ENCODE data around the gene TPSB2. TPM values are rescaled to one million over a fixed set of nuclear protein-coding genes. Genes with fewer than 3 reads are reported as not detected.

TPSB2 gene
- polyA plus RNA-seq, 1 donor (not counting 4 experiments of a cell fraction or from before 2014, with no cell fraction given): not detected

DNA sequence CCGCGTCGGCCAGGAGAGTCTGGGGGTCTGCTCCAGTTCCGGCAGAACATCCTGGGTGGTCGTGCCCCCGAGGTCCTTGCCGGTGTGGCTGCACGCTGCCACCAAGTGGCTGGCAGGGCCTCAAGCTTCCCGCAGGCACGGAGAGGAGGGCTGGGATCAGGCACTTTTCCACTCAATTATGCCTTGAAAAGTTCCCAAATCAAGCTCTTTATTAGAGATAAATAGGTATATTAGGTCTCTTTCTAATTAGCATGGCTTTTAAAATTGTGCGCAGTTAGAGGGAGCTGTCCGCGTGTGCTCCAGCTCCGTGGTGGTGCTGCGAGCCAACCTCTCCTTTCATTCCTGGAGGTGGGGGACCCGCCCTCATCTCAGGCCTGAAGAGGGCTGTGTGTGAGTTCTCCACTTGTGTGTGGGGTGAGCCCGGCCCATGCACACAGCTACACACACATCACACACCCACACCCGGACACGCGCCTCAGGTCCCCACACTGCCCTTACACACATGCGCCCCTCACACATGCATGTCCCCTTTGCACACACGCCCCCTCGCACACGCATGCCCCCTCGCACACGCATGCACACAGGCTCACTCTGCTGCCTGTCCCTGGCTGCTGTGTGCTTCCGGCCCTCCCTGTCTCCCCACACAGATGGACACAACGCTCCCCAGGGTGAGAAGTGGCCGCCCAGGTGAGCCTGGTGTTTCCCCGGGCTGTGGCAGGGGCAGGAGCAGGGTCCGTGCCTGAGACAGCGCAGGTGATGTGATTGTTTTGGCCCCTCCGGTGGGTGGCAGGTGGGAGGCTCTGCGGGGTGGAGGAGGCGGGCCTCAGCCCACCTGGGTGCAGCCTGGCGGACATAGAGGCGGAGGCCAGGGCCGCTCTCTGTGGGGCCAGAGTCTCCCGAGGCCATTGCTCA lies 48.3 kb downstream of the TPSB2 start:
- Histone ChIP-seq H3K4me2 (ENCODE audit: control insufficient read depth, extremely low read depth, insufficient read depth, low read depth, low read length) (no peak overlapping the region), H3K4me3 (ENCODE audit: control insufficient read depth in 2 of 3, extremely low read depth in 1 of 3, insufficient read depth in 2 of 3, low read depth in 1 of 3, low read length in 3 of 3) (no peak overlapping the region), H3K36me3 (ENCODE audit: control insufficient read depth in 2 of 2, extremely low read depth in 1 of 2, insufficient read depth in 2 of 2, low read length in 2 of 2) (no peaks in the 10 kb centered on the region), H2AFZ (ENCODE audit: control insufficient read depth, low read length) (no peak overlapping the region), H3K27me3 (ENCODE audit: control insufficient read depth, extremely low read depth, insufficient read depth, low read length) (no peaks in the 10 kb centered on the region), H3K9me3 (ENCODE audit: control insufficient read depth, low read depth, low read length) (peaks cover 3% of the 10 kb centered on the region), H3K9ac (ENCODE audit: control insufficient read depth, extremely low read depth, insufficient read depth, low read length) (no peak overlapping the region), H4K20me1 (ENCODE audit: control insufficient read depth, extremely low read depth, insufficient read depth, low read length) (no peaks in the 10 kb centered on the region), H3K79me2 (ENCODE audit: control insufficient read depth, insufficient read depth, low read length) (no peaks in the 10 kb centered on the region), H3K4me1 (ENCODE audit: control insufficient read depth, extremely low read depth, insufficient read depth, low read length) (no peaks in the 10 kb centered on the region), H3K9me1 (ENCODE audit: control insufficient read depth, extremely low read depth, insufficient read depth, low read length) (no peaks in the 10 kb centered on the region), H3K27ac (ENCODE audit: control insufficient read depth, insufficient read depth, low read length) (no peak overlapping the region)
- FAIRE-seq (no peak), DNase-seq (ENCODE audit: low read depth, low spot score) (no peak)
- dilution Hi-C loops (cut with MboI; ENCODE audit: extremely low pct_ligation_motif_present, low sequenced_read_pairs): no loop called here
- TF ChIP-seq EZH2 (IDR thresholded peaks at IDR 0.05; ENCODE audit: low read length): no peak
- TF ChIP-seq, protein P1, sequence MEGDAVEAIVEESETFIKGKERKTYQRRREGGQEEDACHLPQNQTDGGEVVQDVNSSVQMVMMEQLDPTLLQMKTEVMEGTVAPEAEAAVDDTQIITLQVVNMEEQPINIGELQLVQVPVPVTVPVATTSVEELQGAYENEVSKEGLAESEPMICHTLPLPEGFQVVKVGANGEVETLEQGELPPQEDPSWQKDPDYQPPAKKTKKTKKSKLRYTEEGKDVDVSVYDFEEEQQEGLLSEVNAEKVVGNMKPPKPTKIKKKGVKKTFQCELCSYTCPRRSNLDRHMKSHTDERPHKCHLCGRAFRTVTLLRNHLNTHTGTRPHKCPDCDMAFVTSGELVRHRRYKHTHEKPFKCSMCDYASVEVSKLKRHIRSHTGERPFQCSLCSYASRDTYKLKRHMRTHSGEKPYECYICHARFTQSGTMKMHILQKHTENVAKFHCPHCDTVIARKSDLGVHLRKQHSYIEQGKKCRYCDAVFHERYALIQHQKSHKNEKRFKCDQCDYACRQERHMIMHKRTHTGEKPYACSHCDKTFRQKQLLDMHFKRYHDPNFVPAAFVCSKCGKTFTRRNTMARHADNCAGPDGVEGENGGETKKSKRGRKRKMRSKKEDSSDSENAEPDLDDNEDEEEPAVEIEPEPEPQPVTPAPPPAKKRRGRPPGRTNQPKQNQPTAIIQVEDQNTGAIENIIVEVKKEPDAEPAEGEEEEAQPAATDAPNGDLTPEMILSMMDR (optimal IDR thresholded peaks at IDR 0.05 in 1 of 3, IDR thresholded peaks at IDR 0.05 in 1 of 3, conservative IDR thresholded peaks at IDR 0.05 in 1 of 3; ENCODE audit: extremely low read depth in 1 of 3, insufficient read depth in 2 of 3, low read length in 3 of 3): peak in 1 of 3 experiments; percentile 8

DNA sequence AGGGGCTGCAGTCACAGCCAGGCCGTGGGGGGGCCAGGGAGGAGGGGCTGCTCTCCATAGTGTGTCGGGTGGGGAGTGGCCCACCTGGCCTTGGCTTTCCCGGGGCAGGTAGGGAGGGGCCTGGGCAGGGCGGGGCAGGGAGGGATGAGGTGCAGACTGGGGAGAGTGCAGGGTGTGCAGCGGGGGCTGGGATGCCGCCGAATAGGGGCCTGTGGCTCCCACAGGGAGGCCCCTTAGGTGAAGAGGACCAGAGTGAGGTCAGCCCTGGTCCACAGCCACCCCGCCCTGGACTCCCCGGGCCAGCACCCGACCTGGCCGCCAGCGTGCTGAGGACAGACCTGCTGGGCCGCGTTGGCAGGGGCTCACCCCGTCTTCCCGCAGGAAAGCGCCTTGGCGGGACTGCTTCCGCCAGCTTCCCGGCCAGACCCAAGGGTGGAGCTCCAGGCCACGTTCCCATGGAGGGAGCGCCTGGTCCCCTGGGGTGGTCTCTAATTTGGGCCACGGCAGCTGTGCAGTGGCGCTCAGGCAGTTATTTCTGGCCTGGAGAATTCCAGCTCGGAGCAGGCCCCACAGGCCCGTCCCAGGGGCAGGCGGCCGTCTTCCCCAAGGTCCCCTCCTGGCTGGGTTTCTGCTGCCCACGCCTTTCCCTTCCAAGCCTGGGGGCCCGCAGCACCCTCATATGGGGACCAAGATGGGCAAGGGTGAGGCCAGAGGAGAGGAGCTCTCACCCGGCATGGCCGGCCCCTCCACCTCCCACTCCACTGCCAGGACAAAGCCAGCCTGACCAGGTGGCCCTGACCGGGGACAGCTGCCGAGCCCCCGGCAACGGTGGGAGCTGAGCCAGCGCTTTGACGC lies 49.2 kb downstream of the TPSB2 start:
- DNase-seq (ENCODE audit: low read depth, low spot score) (no peak), FAIRE-seq (no peak)
- dilution Hi-C loops (cut with MboI; ENCODE audit: extremely low pct_ligation_motif_present, low sequenced_read_pairs): no loop called here
- H3K4me1 ChIP-seq (ENCODE audit: control insufficient read depth, extremely low read depth, insufficient read depth, low read length): no peaks in the 10 kb centered on the region
- H3K4me3 ChIP-seq (ENCODE audit: control insufficient read depth in 2 of 3, extremely low read depth in 1 of 3, insufficient read depth in 2 of 3, low read depth in 1 of 3, low read length in 3 of 3): no peak overlapping the region
- no peaks in the 10 kb centered on the region for H3K9me1 ChIP-seq (ENCODE audit: control insufficient read depth, extremely low read depth, insufficient read depth, low read length)
- H3K4me2 ChIP-seq (ENCODE audit: control insufficient read depth, extremely low read depth, insufficient read depth, low read depth, low read length): no peak overlapping the region
- H3K27ac ChIP-seq (ENCODE audit: control insufficient read depth, insufficient read depth, low read length): no peak overlapping the region
- H3K79me2 ChIP-seq (ENCODE audit: control insufficient read depth, insufficient read depth, low read length): no peaks in the 10 kb centered on the region
- no peaks in the 10 kb centered on the region for H3K36me3 ChIP-seq (ENCODE audit: control insufficient read depth in 2 of 2, extremely low read depth in 1 of 2, insufficient read depth in 2 of 2, low read length in 2 of 2)
- no peak overlapping the region for H3K9ac ChIP-seq (ENCODE audit: control insufficient read depth, extremely low read depth, insufficient read depth, low read length)
- no peak for TF ChIP-seq EZH2 (IDR thresholded peaks at IDR 0.05; ENCODE audit: low read length)
- TF ChIP-seq, protein P1 (optimal IDR thresholded peaks at IDR 0.05 in 1 of 3, IDR thresholded peaks at IDR 0.05 in 1 of 3, conservative IDR thresholded peaks at IDR 0.05 in 1 of 3; ENCODE audit: extremely low read depth in 1 of 3, insufficient read depth in 2 of 3, low read length in 3 of 3): no peak
- no peaks in the 10 kb centered on the region for H3K27me3 ChIP-seq (ENCODE audit: control insufficient read depth, extremely low read depth, insufficient read depth, low read length)
- H4K20me1 ChIP-seq (ENCODE audit: control insufficient read depth, extremely low read depth, insufficient read depth, low read length): no peaks in the 10 kb centered on the region
- no peaks in the 10 kb centered on the region for H3K9me3 ChIP-seq (ENCODE audit: control insufficient read depth, low read depth, low read length)
- H2AFZ ChIP-seq (ENCODE audit: control insufficient read depth, low read length): no peak overlapping the region

Other genes starting within 250 kb of the TPSB2 start
- 0.03 to 0.09 TPM in 2 of 3 replicates, not detected in the other for gene SOX8, start 248.4 kb downstream of the TPSB2 start, polyA plus RNA-seq
- gene SSTR5, start 157.4 kb downstream of the TPSB2 start, polyA plus RNA-seq: not detected in 3 replicates
- gene C1QTNF8, start 133.9 kb downstream of the TPSB2 start, polyA plus RNA-seq: not detected in 3 replicates
- gene CACNA1H, start 77.1 kb downstream of the TPSB2 start, polyA plus RNA-seq: 0.05 to 0.06 TPM in 2 of 3 replicates, not detected in the other
- not detected in 3 replicates for gene TPSG1, start 4.9 kb downstream of the TPSB2 start, polyA plus RNA-seq
- gene TPSAB1, start 10.5 kb upstream of the TPSB2 start, polyA plus RNA-seq: not detected in 3 replicates
- gene TPSD1, start 25.9 kb upstream of the TPSB2 start, polyA plus RNA-seq: not detected in 3 replicates
- gene UBE2I, start 79.5 kb upstream of the TPSB2 start, polyA plus RNA-seq: 72.8 to 157 TPM (median 139 TPM) in 3 replicates
- gene BAIAP3, start 103.5 kb upstream of the TPSB2 start, polyA plus RNA-seq: 0.09 to 0.10 TPM in 2 of 3 replicates, not detected in the other
- 33.0 to 49.0 TPM (median 40.8 TPM) in 3 replicates for gene TSR3, start 121.7 kb upstream of the TPSB2 start, polyA plus RNA-seq
- gene GNPTG, start 121.7 kb upstream of the TPSB2 start, polyA plus RNA-seq: 30.9 to 68.7 TPM (median 30.9 TPM) in 3 replicates
- gene UNKL, start 184.5 kb upstream of the TPSB2 start, polyA plus RNA-seq: 1.9 to 4.2 TPM (median 2.3 TPM) in 3 replicates
- gene UQCC4, start 190.6 kb upstream of the TPSB2 start, polyA plus RNA-seq: 19.7 to 26.6 TPM (median 20.6 TPM) in 3 replicates
- not detected in 3 replicates for gene PERCC1, start 200.9 kb upstream of the TPSB2 start, polyA plus RNA-seq
- 0.46 to 0.91 TPM in 2 of 3 replicates, not detected in the other for gene CCDC154, start 214.4 kb upstream of the TPSB2 start, polyA plus RNA-seq
- 13.3 to 26.3 TPM (median 23.3 TPM) in 3 replicates for gene CLCN7, start 244.8 kb upstream of the TPSB2 start, polyA plus RNA-seq

Measured in keratinocyte (primary cell).